ENCODE results near the gene GLI3. TPM values are rescaled to one million over a fixed set of nuclear protein-coding genes. Genes with fewer than 3 reads are reported as not detected.

GLI3 gene
- total RNA-seq, 1 experiment from 2014 or later: 45.0 TPM

DNA sequence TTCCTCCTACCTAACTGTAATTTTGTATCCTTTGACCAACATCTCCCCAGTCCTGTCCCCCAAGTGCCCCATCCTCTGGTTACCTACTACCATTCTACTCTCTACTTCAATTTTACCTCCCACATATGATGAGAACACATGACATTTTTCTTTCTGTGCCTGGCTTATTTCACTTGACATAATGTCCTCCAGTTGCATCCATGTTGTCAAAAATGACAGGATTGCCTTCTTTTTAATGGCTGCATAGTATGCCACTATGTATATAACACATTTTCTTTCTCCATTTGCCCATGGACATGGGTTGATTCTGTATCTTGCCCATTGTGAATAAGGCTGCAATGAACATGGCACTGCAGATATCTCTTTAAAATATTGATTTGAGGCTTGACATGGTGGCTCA, 33.7 kb downstream of the GLI3 start:
- peaks cover 0 to 3% of the 10 kb centered on the region in 2 experiments; a peak in 3 of 4 replicates for H3K4me1 Mint-ChIP-seq
- Histone ChIP-seq H3K18ac (ENCODE audit: insufficient read length, low read depth, low read length) (no peak overlapping the region), H3K56ac (ENCODE audit: insufficient read length, low read depth, low read length) (no peak overlapping the region), H2BK5ac (ENCODE audit: insufficient read length, low read length) (no peak overlapping the region), H3K9ac (ENCODE audit: extremely low read depth, insufficient read length, low read length) (no peak overlapping the region), H3K9me3 (ENCODE audit: control insufficient read depth, low read depth, low read length) (no peaks in the 10 kb centered on the region), H3K27ac (ENCODE audit: insufficient read length, low read depth, low read length) (no peak overlapping the region), H3K14ac (ENCODE audit: insufficient read depth, low read length) (no peak overlapping the region), H2AFZ (ENCODE audit: low read length) (no peak overlapping the region), H3K23ac (ENCODE audit: insufficient read length, low read depth, low read length) (no peak overlapping the region), H3K23me2 (ENCODE audit: insufficient read length, low read depth, low read length, poor library complexity, severe bottlenecking) (no peaks in the 10 kb centered on the region), H2BK20ac (ENCODE audit: low read depth, low read length, poor library complexity, severe bottlenecking) (no peak overlapping the region), H2AK5ac (ENCODE audit: insufficient read length, low read length) (no peak overlapping the region), H3K4me1 (ENCODE audit: insufficient read depth, low read length) (no peaks in the 10 kb centered on the region), H2BK12ac (ENCODE audit: insufficient read length, low read depth, low read length) (no peak overlapping the region), H3K4me2 (ENCODE audit: insufficient read depth, insufficient read length, low read length) (no peak overlapping the region), H3K27me3 (ENCODE audit: insufficient read depth, low read length) (no peaks in the 10 kb centered on the region), H4K8ac (replicated peaks; ENCODE audit: insufficient read length, low read depth, low read length) (no peak overlapping the region), H2BK15ac (ENCODE audit: low read depth, low read length) (no peak overlapping the region), H3K79me2 (ENCODE audit: insufficient read depth, low read length) (no peaks in the 10 kb centered on the region; the same call in 1 of the 2 replicates), H4K5ac (ENCODE audit: insufficient read length, low read depth, low read length) (no peak overlapping the region), H3K4ac (ENCODE audit: low read depth, low read length) (no peak overlapping the region), H4K91ac (ENCODE audit: insufficient read length, low read depth, low read length) (no peak overlapping the region), H4K20me1 (ENCODE audit: control insufficient read depth, insufficient read depth, insufficient read length) (no peaks in the 10 kb centered on the region), H3K79me1 (ENCODE audit: insufficient read depth, low read depth, low read length, poor library complexity, severe bottlenecking) (no peaks in the 10 kb centered on the region), H2BK120ac (ENCODE audit: low read depth, low read length, poor library complexity, severe bottlenecking) (no peak overlapping the region), H3T11ph (ENCODE audit: low read length) (no peak overlapping the region)
- no peak overlapping the region for H3K4me3 Mint-ChIP-seq
- TF ChIP-seq, protein P1, sequence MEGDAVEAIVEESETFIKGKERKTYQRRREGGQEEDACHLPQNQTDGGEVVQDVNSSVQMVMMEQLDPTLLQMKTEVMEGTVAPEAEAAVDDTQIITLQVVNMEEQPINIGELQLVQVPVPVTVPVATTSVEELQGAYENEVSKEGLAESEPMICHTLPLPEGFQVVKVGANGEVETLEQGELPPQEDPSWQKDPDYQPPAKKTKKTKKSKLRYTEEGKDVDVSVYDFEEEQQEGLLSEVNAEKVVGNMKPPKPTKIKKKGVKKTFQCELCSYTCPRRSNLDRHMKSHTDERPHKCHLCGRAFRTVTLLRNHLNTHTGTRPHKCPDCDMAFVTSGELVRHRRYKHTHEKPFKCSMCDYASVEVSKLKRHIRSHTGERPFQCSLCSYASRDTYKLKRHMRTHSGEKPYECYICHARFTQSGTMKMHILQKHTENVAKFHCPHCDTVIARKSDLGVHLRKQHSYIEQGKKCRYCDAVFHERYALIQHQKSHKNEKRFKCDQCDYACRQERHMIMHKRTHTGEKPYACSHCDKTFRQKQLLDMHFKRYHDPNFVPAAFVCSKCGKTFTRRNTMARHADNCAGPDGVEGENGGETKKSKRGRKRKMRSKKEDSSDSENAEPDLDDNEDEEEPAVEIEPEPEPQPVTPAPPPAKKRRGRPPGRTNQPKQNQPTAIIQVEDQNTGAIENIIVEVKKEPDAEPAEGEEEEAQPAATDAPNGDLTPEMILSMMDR (conservative IDR thresholded peaks at IDR 0.05): no peak
- no peaks in the 10 kb centered on the region for H3K9me3 Mint-ChIP-seq
- peaks cover 3 to 5% (median 4%) of the 10 kb centered on the region in 3 experiments; a peak in 5 of 7 replicates for H3K36me3 Mint-ChIP-seq (ENCODE audit: insufficient read depth in 1 of 3, low read depth in 3 of 3)
- H3K27ac Mint-ChIP-seq: no peak overlapping the region
- H3K27me3 Mint-ChIP-seq (ENCODE audit: low read depth): no peaks in the 10 kb centered on the region
- DNase-seq: no peak
